GM12875 (cell line): Measurements from ENCODE around the gene AFG3L2.

Experiments used
- H3K4me3 ChIP-seq: one replicate; pipeline ENCODE4 v1.5.1; 2011; ENCODE audit warnings: low read depth, low read length, control low read depth
- CTCF ChIP-seq: IDR thresholded peaks from 2 replicates; pipeline ENCODE4 v1.5.1; 2011; ENCODE audit warnings: low read depth, mild to moderate bottlenecking, control low read depth, inconsistent platforms, low read length, moderate library complexity, borderline replicate concordance; ENCODE audit not compliant: insufficient read depth

The AFG3L2 gene

GRCh38 chr18:12301263-12302005 is 75.6 kb downstream of the AFG3L2 start:
- no peak for TF ChIP-seq CTCF
- H3K4me3 ChIP-seq: no peak overlapping the region

GRCh38 chr18:12299862-12300261 is 77.2 kb downstream of the AFG3L2 start:
- H3K4me3 ChIP-seq: no peak overlapping the region
- no peak for TF ChIP-seq CTCF

GRCh38 chr18:12296457-12296856 is 80.6 kb downstream of the AFG3L2 start:
- no peak for TF ChIP-seq CTCF
- no peak overlapping the region for H3K4me3 ChIP-seq

GRCh38 chr18:12296087-12296403 is 81.0 kb downstream of the AFG3L2 start:
- no peak for TF ChIP-seq CTCF
- no peak overlapping the region for H3K4me3 ChIP-seq

- no peak for TF ChIP-seq CTCF
- H3K4me3 ChIP-seq: no peak overlapping the region
These were observed 81.5 kb downstream of the AFG3L2 start for GRCh38 chr18:12295389-12296086.

GRCh38 chr18:12293831-12294230 is 83.2 kb downstream of the AFG3L2 start:
- H3K4me3 ChIP-seq: no peak overlapping the region
- no peak for TF ChIP-seq CTCF

GRCh38 chr18:12291690-12292089 is 85.3 kb downstream of the AFG3L2 start:
- no peak for TF ChIP-seq CTCF
- no peak overlapping the region for H3K4me3 ChIP-seq
